ENCODE results near the gene TMUB2. TPM values are rescaled to one million over a fixed set of nuclear protein-coding genes. Genes with fewer than 3 reads are reported as not detected.
A peak's percentile ranks its signal among the peaks of the same experiment; 100 is the strongest.

The TMUB2 gene
- total and polyA plus RNA-seq, 9 of the 15 experiments (the other 6 are each of a cell fraction or from before 2014, with no cell fraction given), result 4.1 to 29.8 (median 16.3) TPM

- TF ChIP-seq USF1 (CRISPR knock-in tag; IDR thresholded peaks at IDR 0.05) (no peak; the same call in 1 of the 2 replicates), DPF2 (IDR thresholded peaks at IDR 0.05) (0 out of 2 replicates have a peak, but pooled peaks have one; percentile 9), BRF2 (IDR thresholded peaks at IDR 0.05; ENCODE audit: borderline replicate concordance, insufficient read depth, insufficient read length) (no peak), HIVEP1 (CRISPR knock-in tag; IDR thresholded peaks at IDR 0.05) (no peak), RREB1 (CRISPR knock-in tag; IDR thresholded peaks at IDR 0.05) (no peak), SPI1 (IDR thresholded peaks at IDR 0.05; ENCODE audit: borderline replicate concordance, low read depth, low read length) (peak; percentile 72), TSHZ1 (CRISPR knock-in tag; IDR thresholded peaks at IDR 0.05) (no peak), MITF (IDR thresholded peaks at IDR 0.05) (no peak), ZC3H8 (IDR thresholded peaks at IDR 0.05) (no peak), HSF4 (CRISPR knock-in tag; IDR thresholded peaks at IDR 0.05; ENCODE audit: borderline replicate concordance) (no peak), SMARCA5 (IDR thresholded peaks at IDR 0.05) (0 out of 2 replicates have a peak, but pooled peaks have one; percentile 18), PRPF4 (IDR thresholded peaks at IDR 0.05; ENCODE audit: insufficient read depth, low read depth, low read length, poor library complexity, severe bottlenecking) (no peak), ZNF431 (CRISPR knock-in tag; IDR thresholded peaks at IDR 0.05) (no peak), CBX2 (IDR thresholded peaks at IDR 0.05; ENCODE audit: insufficient read depth, low read length, poor library complexity, severe bottlenecking) (no peak), CTBP1 (IDR thresholded peaks at IDR 0.05; ENCODE audit: borderline replicate concordance) (no peak)
Measured at GRCh38 chr17:44203731-44204440, 17.1 kb downstream of the TMUB2 start (continued).

Data from K562 (cell line).